ENCODE measurements around the gene BHLHA15.

DNA sequence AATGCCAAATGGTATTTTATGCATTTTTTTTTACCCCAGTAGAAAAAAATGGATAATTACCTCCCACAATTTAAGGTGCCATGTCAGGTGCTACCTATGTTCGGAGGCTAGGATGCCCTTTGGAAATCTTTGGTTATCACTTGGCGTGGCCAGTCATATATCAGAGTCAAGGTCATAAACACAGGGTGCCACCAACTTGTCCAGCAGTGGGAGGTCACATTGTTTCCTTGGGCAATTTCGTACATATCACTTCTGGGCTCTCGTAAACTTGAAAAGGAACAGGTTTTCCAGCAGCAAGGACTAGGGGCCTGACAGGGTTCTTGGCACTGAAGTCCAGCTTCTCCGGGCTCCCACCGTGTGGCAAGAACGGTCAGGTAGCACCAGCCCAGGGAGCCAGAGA lies 48.0 kb upstream of the BHLHA15 start:
- TF ChIP-seq POLR2AphosphoS5 (IDR thresholded peaks at IDR 0.05; ENCODE audit: insufficient read depth in 1 of 2, low read depth in 1 of 2) (no peak), POLR2A (IDR thresholded peaks at IDR 0.05) (no peak)

Measured in vagina (tissue), 2 donors.